CD4-positive, alpha-beta T cell treated with Interferon gamma for 1 hour (primary cell): ENCODE results near the gene PIK3R6.

Source experiments
- DNase-seq: peaks from one replicate; pipeline ENCODE4 v3.0.0-alpha.2; 2020

Gene PIK3R6, protein sequence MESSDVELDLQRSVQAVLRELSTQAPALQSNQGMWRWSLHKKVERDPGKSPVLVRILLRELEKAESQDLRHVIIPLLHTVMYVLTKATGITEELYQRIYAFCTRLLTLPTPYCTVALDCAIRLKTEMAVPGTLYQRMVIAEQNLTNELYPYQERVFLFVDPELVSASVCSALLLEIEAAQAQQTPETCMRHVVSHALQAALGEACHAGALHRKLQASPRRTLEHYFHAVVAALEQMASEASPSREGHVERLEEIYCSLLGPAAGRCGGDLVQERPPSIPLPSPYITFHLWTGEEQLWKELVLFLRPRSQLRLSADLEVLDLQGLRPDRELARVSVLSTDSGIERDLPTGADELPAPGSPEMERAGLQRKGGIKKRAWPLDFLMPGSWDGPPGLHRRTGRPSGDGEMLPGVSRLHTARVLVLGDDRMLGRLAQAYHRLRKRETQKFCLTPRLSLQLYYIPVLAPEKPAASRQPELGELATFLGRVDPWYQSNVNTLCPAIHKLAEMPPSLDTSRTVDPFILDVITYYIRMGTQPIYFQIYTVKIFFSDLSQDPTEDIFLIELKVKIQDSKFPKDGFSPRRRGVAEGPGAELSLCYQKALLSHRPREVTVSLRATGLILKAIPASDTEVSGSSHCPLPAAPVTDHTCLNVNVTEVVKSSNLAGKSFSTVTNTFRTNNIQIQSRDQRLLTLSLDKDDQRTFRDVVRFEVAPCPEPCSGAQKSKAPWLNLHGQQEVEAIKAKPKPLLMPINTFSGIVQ

DNA sequence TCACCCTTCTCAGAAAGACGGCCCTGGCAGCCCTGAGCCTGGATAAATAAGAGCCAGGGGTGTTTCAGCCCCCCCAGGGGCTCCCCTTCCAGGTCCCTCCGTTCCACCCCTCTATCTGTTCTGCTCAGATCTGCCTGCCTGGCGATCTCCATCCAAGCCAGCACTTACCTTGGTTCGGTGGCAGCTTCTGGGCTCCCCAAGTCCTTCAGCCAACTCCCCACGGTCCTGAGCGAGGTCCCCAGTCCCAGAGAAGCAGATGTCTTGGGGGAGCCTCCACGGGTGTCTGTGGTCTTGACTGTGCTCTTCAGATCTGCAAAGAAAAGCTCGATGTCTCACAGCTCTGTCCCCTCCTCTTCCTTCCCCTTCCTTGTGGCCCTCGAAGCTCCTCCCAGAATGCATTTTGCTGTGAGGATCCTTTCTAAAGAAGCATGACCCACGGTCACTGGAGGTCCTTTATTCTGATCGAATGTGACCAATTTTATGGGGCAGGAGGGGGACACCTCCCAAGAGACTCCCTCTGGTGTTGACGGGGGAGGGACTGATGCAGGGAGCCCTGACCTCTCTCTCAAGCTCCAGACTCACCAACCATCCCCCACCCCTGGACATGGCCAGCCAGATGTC is at the start of gene PIK3R6:
PIK3R6 (minus strand) TSS at position 314 of the 621 bp plus-strand sequence. CDS start 17,880 bp downstream, outside the sequence.
- DNase-seq, result peak; percentile 14

GRCh38 chr17:8916466-8916865 is 49.0 kb upstream of the PIK3R6 start:
- DNase-seq, result peak; percentile 40

- DNase-seq, result no peak
Observed at GRCh38 chr17:8914554-8914953, 47.1 kb upstream of the PIK3R6 start.

- DNase-seq, result no peak
Observed at GRCh38 chr17:8913879-8914278, 46.4 kb upstream of the PIK3R6 start.

DNA sequence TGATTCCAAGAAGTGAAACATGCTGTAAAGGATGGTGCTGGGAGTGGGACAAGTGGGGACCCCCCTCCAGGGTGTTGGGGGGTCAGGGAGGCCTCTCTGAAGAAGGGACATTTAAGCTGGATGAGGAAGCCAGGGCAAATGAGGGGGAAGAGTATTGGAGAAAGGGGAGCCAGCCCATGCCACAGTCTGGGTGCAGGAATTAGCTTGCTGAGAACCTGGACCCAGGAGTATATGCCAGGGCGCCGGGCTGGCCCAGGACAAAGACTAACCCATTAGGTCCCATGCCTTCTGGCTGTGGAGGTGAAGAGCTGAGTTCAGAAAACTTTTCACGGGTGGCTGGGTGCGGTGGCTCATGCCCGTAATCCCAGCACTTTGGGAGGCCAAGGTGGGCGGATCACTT is 45.6 kb upstream of the PIK3R6 start:
- no peak for DNase-seq

- DNase-seq, result no peak
Observed at GRCh38 chr17:8912084-8912981, 44.9 kb upstream of the PIK3R6 start.

DNA sequence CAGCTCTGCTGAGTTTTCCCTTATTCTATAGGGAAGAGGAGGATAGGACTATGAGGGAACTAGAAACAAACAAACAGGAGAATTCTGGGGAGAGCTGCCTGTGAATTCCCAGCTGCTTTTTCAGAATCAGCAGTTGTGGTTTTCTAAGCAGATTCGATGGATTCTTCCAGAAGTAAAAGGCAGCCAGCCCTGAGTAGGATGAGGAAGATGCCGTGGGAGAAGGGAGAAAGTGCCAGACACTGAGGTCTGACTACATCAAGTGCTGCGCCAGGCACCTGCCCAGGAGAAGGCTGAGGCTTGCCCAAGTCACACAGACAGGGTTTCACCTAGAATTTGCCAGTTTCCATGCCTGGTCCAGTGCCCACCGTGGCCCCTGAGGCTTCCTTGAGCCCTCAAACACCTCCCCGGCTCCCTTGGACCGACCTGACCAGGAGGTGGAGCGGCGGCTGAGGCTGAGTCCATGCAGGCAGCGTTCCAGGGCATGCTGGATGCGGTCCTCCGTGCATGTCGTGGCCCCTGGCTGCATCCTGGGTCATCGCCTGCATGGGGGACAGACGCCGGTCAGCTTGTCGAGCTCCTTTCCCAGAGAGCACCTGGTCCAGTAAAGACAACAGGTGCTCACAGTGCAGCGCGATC is 43.6 kb upstream of the PIK3R6 start:
- no peak for DNase-seq

- no peak for DNase-seq
Observed at GRCh38 chr17:8909586-8910270, 42.3 kb upstream of the PIK3R6 start.

DNA sequence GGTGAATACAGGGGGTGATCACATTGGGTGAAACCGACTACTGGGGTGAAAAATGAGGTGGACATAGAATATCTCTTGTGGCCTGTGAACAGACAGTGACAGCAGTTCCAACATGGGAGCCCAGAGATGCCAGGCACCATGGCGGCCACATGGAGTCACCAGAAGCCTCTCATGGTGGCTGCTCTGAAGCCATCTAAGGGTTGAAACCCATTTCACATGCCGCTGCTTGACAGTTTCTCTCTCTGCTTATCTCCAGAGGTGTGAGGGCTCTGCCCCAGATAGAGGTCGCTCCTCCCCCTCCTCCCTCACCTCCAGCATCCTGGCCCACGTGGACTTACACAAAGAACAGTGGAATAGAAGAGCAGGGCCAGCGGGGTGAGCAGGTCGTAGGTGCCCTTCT is 37.9 kb upstream of the PIK3R6 start:
- DNase-seq, result peak; percentile 26

GRCh38 chr17:8904686-8905085 is 37.2 kb upstream of the PIK3R6 start:
- no peak for DNase-seq

- DNase-seq, result no peak
Observed at GRCh38 chr17:8904201-8904600, 36.7 kb upstream of the PIK3R6 start.

DNA sequence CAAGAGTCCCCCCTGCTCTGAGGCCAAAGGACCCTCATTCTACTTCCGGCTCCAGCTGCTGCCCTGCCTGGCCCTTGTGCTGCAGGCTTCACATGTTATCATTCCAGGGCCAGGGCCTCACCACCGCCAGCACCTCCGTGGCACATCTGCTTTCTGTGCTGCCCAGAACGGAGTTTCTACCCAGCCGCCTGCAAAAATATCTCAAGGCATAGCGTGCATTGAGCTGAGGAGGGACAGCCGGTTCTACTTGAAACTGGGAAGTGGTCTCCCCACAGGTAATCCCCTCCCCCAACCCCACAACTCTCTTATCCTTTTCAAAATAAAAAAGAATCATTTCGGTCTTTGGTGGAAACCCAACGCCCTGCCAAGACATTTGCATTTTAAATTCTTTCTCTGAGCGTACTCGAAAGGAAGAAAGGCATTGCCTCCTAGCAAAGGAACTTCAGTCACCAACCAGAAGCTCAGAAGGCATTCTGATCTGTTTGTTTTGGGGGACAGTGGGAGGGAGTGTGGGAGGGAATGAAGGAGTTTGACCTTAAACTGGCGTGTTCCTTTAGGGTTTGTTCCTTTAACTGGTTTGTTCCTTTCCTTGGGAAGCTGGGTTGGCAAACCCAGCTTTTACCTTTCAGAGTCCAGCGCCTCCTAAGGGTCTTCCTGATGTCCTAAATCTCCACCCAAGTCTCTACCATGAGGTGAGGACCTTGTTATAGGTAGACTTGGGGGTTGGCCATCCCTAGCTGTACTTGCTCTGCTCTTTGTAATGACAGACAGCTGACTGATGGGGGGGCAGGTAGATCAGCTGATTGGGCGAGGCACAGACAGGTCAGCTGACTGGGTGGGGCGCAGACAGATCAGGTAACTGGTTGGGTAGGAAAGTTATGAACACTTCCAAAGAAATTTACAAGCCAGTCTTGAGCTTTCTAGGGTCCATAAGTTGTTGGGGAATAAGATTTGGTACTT is 33.4 kb upstream of the PIK3R6 start:
- peak; percentile 28 for DNase-seq

GRCh38 chr17:8900207-8900606 is 32.7 kb upstream of the PIK3R6 start:
- DNase-seq, result no peak

DNA sequence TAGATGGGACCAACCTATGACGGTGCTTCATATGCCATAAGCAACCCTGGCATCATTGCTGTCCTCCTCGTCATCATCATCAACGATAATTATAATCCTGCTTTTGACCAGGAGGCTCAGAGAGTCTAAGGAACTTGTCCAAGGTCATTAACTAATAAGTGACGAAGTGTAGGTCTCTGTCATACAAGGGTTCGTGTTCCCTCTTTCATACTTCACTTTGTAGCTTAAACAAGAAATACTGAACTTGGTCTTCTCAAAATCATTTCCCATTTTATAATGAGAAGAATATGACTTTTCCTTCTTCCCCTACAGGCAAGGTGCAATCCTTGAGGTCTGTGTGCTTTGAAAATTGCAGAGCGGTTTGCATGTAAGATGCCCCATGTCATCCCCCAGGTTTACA is 31.2 kb upstream of the PIK3R6 start:
- DNase-seq, result no peak

GRCh38 chr17:8898126-8898525 is 30.7 kb upstream of the PIK3R6 start:
- no peak for DNase-seq

GRCh38 chr17:8896641-8897635 is 29.5 kb upstream of the PIK3R6 start:
- DNase-seq, result no peak

GRCh38 chr17:8896087-8896486 is 28.6 kb upstream of the PIK3R6 start:
- no peak for DNase-seq

- peak; percentile 62 for DNase-seq
Observed at GRCh38 chr17:8894673-8895578, 27.5 kb upstream of the PIK3R6 start.
